Measurements from ENCODE around the gene ARHGAP8. TPM values are rescaled to one million over a fixed set of nuclear protein-coding genes. Genes with fewer than 3 reads are reported as not detected.

ARHGAP8 gene
- under 1 TPM in 5 of 10 donors, not detected in 5; 0.30 to 0.53 (median 0.40) TPM for total RNA-seq
- polyA plus RNA-seq, result under 1 TPM; 0.17 to 0.22 TPM
- long read RNA-seq, donor 1, result 0 reads
- long read RNA-seq, donor 2, result 0 reads
- long read RNA-seq, donor 3, result 0 reads

DNA sequence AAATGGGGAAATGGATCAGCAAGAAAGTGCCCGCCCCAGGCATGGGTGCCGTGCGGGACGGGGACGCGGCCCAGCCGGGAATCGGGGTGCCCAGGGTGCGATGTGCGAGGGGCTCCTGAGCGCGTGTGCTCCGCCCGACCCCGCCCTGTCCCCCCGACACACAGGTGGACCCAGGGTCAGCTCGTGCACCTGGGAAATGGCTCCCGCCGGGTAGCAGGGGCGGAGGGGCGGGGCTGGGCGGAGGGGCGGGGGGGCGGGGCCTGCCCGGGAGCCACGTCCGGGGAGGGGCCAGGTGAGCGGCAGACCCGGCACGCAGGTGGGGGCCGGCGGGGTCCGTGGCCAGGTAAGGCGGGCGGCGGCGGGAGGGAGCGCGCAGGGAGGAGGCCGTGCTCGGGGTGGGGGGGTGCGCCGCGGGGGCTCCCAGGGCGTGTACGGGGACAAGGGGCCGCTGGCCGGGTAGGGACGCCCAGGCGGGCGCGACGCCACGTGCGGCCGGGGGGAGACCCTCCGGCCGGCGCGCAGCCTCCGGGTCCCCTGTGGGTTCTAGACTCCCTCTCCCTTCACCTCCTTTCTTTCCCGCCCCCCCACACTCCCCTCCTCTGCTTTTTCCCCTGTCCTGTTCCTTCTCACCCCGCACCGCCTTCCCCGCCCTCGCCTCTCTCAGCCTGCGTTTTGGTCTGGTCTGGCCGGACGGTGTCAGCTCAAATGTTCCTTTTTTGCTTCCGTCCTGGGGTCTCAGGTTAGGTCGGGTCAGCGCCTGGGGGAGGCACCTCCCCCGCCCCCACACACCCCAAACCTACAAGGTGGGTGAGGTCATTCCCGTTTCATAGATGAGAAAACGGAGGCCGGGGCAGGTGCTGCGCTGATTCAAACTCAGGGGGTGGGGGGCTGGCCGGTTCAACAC, at the start of gene ARHGAP8:
Gene ARHGAP8 (plus strand): TSS at position 291 of the 904 bp plus-strand sequence. CDS start 33,953 bp downstream, outside the sequence.
- TF ChIP-seq, protein P1, sequence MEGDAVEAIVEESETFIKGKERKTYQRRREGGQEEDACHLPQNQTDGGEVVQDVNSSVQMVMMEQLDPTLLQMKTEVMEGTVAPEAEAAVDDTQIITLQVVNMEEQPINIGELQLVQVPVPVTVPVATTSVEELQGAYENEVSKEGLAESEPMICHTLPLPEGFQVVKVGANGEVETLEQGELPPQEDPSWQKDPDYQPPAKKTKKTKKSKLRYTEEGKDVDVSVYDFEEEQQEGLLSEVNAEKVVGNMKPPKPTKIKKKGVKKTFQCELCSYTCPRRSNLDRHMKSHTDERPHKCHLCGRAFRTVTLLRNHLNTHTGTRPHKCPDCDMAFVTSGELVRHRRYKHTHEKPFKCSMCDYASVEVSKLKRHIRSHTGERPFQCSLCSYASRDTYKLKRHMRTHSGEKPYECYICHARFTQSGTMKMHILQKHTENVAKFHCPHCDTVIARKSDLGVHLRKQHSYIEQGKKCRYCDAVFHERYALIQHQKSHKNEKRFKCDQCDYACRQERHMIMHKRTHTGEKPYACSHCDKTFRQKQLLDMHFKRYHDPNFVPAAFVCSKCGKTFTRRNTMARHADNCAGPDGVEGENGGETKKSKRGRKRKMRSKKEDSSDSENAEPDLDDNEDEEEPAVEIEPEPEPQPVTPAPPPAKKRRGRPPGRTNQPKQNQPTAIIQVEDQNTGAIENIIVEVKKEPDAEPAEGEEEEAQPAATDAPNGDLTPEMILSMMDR (IDR thresholded peaks at IDR 0.05), result no peak
- DNase-seq, result no peak
- Histone ChIP-seq H3K36me3 (no peaks in the 10 kb centered on the region), H3K27ac (no peak within 1 kb of the TSS), H3K4me1 (peaks cover 0 to 5% (median 0%) of the 10 kb centered on the region in 9 donors), H3K9me3 (peaks cover 0 to 7% (median 0%) of the 10 kb centered on the region in 11 donors), H3K27me3 (peaks cover 4 to 82% (median 63%) of the 10 kb centered on the region in 7 donors), H3K4me3 (peak within 1 kb of the TSS in 5 of 10 donors; percentile 5 to 23 (median 5))
- intact Hi-C loops (cut with DNase I), result no loop called here
- WGBS, 2 donors, result 2 to 4% methylated on average over 48 to 78 of the region's 78 CpGs
- peak in 1 of 8 donors; percentile 27 for ATAC-seq

DNA sequence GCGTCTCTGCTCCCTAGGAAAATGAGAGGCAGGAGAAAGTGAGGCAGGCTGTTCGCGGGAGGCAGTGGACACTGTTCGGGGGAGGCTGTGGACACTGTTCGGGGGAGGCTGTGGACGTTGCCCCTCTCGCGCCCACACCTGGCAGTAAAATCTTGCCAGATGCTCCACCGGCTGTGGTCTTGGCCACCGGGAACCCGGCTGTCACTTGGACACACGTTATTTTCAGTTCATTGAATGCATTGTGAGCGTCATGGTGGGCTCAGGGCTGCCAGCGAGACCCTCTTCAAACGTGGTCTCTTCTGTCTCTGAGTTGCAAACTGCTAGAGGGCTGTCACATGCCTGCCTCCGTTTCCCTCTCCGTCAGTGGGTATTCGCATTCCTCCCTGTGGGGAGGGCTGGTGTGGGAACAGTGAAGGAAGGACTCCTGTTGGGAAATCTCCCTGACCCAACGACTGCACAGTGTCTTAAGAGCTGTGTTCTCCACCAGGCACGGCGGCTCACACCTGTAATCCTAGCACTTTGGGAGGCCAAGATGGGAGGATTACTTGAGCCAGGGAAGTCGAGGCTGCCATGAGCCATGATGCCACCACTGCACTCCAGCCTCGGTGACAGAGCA, 49.0 kb upstream of the ARHGAP8 start:
- TF ChIP-seq, protein P1 (IDR thresholded peaks at IDR 0.05), result no peak
- intact Hi-C loops (cut with DNase I), result no loop called here
- H3K4me3 ChIP-seq, result peak overlapping the region in 8 of 10 donors; percentile 50 to 70 (median 62)
- peaks cover 0 to 36% (median 18%) of the 10 kb centered on the region in 7 donors for H3K27me3 ChIP-seq
- H3K27ac ChIP-seq, result no peak overlapping the region
- WGBS, 2 donors, result 49 to 50% methylated on average over 23 of the region's 23 CpGs
- ATAC-seq (no peak), DNase-seq (no peak)
- H3K9me3 ChIP-seq, result no peaks in the 10 kb centered on the region
- no peaks in the 10 kb centered on the region for H3K36me3 ChIP-seq
- peaks cover 8 to 30% (median 15%) of the 10 kb centered on the region in 9 donors for H3K4me1 ChIP-seq

DNA sequence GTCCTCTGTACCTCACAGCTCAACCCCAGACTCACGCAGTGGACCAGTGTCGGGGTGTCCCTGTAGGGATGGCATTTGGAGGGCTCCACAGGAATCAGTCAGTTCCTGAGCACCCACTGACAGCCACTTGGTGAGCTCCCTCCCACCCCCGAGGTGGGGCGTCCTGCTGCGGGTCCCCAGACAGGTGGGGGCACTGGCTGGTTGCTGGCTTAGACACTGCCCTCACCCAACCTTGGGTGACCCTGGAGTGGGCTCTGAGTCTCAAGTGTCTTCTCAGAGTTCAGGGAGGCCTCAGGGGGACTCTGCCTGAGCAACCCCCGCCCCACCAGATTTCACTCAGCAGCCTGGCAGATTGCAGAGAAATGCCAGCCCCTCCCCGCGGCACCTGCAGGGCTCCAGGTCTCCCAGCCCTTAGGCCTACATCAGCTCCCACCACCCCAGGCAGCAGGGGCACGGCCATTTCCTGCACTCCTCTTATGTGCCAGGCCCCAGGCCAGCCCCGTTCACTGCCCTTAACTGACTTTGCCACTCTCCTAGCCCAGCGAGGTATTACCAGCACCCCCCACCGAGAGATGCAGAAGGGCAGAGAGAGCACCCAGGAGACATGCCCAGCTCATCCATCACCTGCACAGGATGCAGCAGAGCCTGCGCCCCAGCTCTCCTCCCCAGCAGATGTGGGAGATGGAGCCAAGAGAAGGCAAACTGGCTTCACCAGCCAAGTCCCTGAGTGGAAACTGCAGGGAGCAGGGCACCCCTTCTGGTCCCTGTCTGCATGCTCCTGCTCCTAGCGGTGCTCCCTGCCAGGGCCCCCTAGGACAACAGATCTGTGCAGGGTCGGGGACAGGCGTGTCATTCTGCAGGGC, 48.0 kb upstream of the ARHGAP8 start:
- Histone ChIP-seq H3K27ac (no peak overlapping the region), H3K4me1 (peaks cover 8 to 21% (median 14%) of the 10 kb centered on the region in 9 donors), H3K27me3 (peaks cover 0 to 36% (median 18%) of the 10 kb centered on the region in 7 donors), H3K9me3 (no peaks in the 10 kb centered on the region), H3K36me3 (no peaks in the 10 kb centered on the region), H3K4me3 (no peak overlapping the region)
- intact Hi-C loops (cut with DNase I), result no loop called here
- WGBS, 2 donors, result 94% methylated on average over 16 of the region's 16 CpGs
- TF ChIP-seq, protein P1 (IDR thresholded peaks at IDR 0.05), result no peak
- ATAC-seq (peak in 1 of 8 donors; percentile 9), DNase-seq (no peak)

DNA sequence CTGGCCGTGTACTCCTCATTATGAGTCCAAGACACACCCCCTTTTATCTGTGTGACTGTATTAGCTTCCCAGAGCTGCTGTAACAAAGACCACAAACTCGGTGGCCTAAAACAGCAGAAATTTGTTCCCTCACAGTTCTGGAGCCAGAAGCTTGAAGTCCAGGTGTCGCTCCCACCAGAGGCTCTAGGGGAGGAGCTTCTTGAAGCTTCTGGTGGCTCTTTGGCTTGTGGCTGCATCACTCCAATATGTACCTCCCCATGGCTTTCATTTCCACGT, 47.4 kb upstream of the ARHGAP8 start:
- ATAC-seq (no peak), DNase-seq (no peak)
- H3K4me3 ChIP-seq, result no peak overlapping the region
- no peaks in the 10 kb centered on the region for H3K9me3 ChIP-seq
- H3K27me3 ChIP-seq, result peaks cover 0 to 36% (median 18%) of the 10 kb centered on the region in 7 donors
- 94 to 96% methylated on average over 4 of the region's 4 CpGs for WGBS, 2 donors
- H3K36me3 ChIP-seq, result no peaks in the 10 kb centered on the region
- H3K4me1 ChIP-seq, result peaks cover 8 to 21% (median 14%) of the 10 kb centered on the region in 9 donors
- TF ChIP-seq, protein P1 (IDR thresholded peaks at IDR 0.05), result no peak
- intact Hi-C loops (cut with DNase I), result no loop called here
- H3K27ac ChIP-seq, result no peak overlapping the region
